Caki2 (cell line): ENCODE results near the gene FRMD4A. TPM values are rescaled to one million over a fixed set of nuclear protein-coding genes. Genes with fewer than 3 reads are reported as not detected.

Source experiments
- DNase-seq: peaks from one replicate; pipeline ENCODE4 v3.0.0-alpha.2; 2015; ENCODE audit warnings: low read depth
- in situ Hi-C: cut with HindIII; loops from 2 replicates; pipeline ENCODE4 v1.10.0; 2016; ENCODE audit warnings: low sequenced_read_pairs, low pct_unique_long_range_greater_than_20kb, mixed read lengths
- total RNA-seq: library from RNA; depleted of rRNA; stranded (reverse); fragments of >200 nt; shearing (Covaris generic); gene quantifications from 2 replicates; pipeline ENCODE4 v1.2.3, GENCODE V29; 2014; ENCODE audit warnings: low replicate concordance

The FRMD4A gene
- total RNA-seq, 1 experiment from 2014 or later: 3.8 TPM

- no peak for DNase-seq
- in situ Hi-C loops: no loop called here
Measured at GRCh38 chr10:14350006-14350405, 19.3 kb upstream of the FRMD4A start.

- DNase-seq: no peak
- in situ Hi-C loops: no loop called here
Measured at GRCh38 chr10:14349081-14349480, 18.4 kb upstream of the FRMD4A start.

GRCh38 chr10:14345262-14345661, 14.5 kb upstream of the FRMD4A start:
- in situ Hi-C loops: no loop called here
- DNase-seq: no peak

DNA sequence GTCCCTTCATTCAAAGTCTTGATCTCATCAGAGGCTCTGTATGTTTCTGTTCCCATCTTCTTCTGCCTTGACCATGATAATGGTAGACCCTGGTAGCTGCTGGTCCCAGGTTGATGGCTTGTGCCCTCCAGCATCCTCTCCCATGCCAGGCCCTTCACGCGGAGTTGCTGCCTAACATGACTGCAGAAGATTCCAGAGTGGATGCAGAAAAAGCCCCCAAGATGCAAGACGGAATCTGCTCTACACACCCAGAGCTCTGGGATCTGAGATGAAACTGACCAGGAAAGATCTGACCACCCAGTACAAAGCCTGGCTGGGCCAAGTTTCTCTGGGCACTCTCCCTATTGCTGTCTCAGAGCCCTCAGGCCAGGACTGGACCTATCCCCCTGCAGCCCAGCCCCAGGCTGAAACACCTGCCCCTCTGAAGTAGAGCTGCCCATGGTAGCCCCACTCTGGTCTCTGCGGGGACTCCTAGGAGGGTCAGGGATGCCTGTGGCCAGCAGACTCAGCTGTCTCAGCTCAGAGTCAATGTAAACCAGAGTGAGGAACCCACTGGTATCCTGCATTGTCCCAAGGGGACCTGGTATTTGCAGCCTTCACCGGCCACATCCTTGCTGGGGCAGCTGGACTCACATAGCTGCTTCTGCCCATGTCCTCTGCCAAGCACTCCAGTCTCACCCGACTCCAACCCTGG, 9.5 kb upstream of the FRMD4A start:
- DNase-seq: no peak
- in situ Hi-C loops: no loop called here

DNA sequence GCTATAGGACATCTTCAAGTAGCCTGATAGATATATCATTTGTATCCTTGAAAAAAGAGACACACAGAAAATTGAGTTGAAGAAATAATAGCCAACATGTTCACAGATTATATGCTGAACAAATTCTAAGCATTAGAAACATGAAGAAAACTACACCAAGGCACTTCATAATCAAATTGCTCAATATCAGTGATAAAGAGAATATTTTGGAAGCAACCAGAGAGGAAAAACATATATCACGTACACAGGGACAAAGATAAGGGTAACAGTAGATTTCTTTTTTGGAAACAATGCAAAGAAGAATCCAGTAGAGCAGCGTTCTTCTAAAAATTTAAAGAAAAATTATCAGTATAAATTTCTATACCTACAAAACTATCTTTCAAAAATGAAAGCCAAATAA, 6.0 kb upstream of the FRMD4A start:
- in situ Hi-C loops: no loop called here
- no peak for DNase-seq

GRCh38 chr10:14334771-14335170, 4.0 kb upstream of the FRMD4A start:
- DNase-seq: no peak
- in situ Hi-C loops: no loop called here

GRCh38 chr10:14333606-14334005, 2.9 kb upstream of the FRMD4A start:
- in situ Hi-C loops: no loop called here
- DNase-seq: no peak

GRCh38 chr10:14332903-14333302, 2.2 kb upstream of the FRMD4A start:
- in situ Hi-C loops: no loop called here
- DNase-seq: no peak

DNA sequence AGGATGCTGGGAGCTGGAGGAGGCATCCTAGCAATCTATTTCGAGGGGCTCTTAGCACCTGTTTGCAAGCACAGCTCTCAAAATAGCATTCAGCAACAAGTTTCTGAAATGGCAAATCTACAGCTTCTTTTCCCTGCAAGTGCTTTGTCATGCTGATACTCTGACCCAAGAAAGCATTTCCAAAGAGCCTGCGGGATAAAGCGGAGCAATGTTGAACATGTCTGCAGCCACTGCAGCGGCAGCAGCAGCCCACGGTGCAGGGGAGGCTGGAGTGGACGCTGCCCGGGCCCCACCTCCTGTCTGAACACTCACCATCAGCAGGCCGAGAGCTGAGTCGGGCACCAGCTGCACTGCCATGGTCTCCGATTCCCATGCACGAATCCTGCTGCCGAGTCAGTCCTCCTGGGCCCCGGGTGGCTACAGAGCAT, 964 bp downstream of the FRMD4A start:
- in situ Hi-C loops: no loop called here
- DNase-seq: no peak

- DNase-seq: no peak
- in situ Hi-C loops: no loop called here
Measured at GRCh38 chr10:14328881-14329672, 1.6 kb downstream of the FRMD4A start.

GRCh38 chr10:14327527-14327926, 3.2 kb downstream of the FRMD4A start:
- no peak for DNase-seq
- in situ Hi-C loops: no loop called here

DNA sequence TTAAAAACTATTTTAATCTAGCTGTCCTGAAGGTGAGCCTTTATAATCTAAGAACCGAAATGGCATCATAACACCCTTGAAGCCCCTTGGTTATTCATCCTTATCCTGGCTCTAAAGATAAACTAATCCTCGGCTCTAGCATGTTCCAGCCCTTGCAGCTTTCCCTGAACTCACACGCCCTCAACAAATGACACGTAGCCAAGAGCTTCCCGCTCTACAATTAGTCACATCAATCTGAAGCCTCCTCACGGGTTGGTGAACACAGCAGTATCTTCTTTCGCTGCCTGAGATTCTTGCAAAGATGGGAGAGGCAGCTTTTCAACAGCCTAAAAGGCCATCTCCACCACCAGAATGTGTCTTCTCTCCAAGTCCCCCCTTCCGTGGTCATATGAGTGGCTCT, 4.1 kb downstream of the FRMD4A start:
- DNase-seq: no peak
- in situ Hi-C loops: no loop called here

DNA sequence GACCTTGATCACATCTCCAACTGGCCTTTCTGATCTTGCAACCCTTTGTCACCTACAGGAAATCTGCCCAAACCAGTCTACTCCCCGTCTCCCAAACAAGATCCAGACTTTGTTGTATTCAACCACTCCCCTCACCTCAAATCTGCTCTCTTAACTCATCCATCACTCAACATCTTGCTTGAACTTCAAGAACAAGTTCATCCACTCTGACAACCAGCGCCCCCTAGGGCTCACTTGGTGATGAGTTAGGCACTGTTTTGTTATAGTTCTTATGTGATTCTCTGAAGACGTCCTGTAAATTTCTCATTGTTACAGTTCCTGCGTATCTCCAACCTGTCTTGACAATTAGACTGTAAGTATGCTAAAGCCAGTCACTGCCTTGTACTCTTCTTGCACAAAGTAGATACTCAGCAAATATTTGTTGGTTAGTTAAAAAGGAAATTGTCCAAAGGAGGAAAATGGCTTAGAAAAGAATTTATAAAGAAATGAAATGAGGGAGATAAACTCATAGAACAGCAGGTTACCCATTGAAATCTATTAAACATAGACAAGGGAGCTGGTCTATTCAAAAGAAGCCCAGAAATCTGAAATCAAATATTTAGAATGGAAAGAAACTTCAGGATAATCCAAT, 5.3 kb downstream of the FRMD4A start:
- DNase-seq: no peak
- in situ Hi-C loops: no loop called here

- DNase-seq: no peak
- in situ Hi-C loops: no loop called here
Measured at GRCh38 chr10:14322526-14323188, 8.1 kb downstream of the FRMD4A start.

GRCh38 chr10:14318007-14318406, 12.7 kb downstream of the FRMD4A start:
- no peak for DNase-seq
- in situ Hi-C loops: loop anchor here (10.0 kb wide), 1 partner anchor 133 kb away; no protein-coding TSS in a partner anchor

DNA sequence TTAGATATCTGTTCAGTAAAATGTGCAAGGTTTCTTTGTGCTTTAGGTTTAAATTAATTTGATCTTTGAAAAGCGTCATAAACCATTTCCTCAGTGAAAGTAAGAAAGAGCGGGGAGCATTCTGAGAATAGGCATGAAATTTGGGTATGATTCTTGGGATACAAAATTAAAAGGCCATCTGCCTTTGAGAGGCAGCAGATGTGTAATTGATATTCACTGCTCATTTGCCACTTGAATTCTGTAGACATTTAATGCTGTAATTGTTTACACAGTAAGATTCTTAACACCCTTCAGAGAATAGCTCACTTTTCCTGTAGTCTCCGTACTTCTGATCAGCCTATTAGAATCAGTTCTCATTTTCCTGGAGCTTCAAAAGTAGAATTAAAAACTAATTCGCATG, 18.7 kb downstream of the FRMD4A start:
- in situ Hi-C loops: loop anchor here (10.0 kb wide), 1 partner anchor 127 kb away; no protein-coding TSS in a partner anchor
- DNase-seq: no peak

DNA sequence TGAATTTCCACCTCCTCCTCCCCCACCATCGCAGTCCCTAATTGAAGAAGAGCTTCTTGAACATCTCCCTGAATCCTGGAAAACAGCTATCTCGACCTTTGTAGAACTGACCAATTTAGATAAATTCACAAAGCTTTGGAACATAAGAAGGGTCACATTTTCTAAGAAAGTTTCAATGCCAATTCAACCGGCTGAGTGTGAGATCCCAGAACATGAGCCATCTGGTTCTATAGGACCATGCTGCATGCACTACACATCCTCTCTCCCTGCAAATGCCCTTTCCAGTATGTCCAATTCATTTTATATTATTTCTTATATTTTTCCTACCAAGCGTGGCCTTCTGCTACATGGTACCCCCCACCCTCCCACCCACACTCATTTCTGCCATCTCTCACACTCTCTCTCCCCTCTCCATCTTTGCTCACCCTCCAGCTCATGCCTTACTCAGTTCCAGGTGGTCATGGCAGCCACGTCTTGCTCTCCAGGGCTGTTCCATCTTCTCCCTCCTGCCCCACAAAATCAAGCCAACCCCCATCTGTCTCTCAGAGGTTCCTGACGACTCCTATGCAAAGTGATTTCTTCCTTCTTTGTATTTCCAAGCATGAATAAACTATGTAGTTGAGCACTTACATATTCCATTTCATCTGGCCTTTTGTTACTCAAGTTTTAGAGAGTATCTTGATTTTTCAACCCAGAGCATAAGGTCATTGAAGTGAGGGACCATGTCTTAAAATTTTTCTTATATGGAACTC, 19.3 kb downstream of the FRMD4A start:
- in situ Hi-C loops: loop anchor here (10.0 kb wide), 1 partner anchor 127 kb away; no protein-coding TSS in a partner anchor
- no peak for DNase-seq

DNA sequence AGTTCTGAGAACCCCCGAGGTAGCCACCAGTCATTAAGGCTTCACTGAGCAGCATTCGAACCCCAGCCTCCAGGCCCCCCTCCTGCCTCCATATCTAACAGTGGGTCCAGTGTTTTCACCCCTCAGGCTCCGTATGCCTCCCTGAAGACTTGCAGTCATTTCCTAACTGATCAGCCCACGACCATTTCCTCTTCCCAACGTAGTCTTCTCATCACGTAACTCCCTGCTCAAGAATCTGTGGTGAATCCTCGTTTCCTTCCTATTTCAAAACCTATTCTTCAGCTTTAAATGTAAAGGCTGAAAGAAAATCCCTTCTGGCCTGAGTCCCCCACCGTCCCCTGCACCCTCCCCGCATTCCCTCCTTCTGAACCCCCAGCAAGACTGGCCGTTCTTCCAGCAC, 21.1 kb downstream of the FRMD4A start:
- in situ Hi-C loops: no loop called here
- no peak for DNase-seq
